ENCODE data around the gene C1orf167. TPM values are rescaled to one million over a fixed set of nuclear protein-coding genes. Genes with fewer than 3 reads are reported as not detected.

The C1orf167 gene
- total and polyA plus RNA-seq, 5 donors from 2014 or later, result 0.61 to 1.3 (median 1.0) TPM; not detected in 2

- Histone ChIP-seq H3K9me3 (ENCODE audit: control insufficient read depth in 2 of 2, low read length in 2 of 2) (no peaks in the 10 kb centered on the region), H3K27me3 (ENCODE audit: control insufficient read depth, insufficient read depth, low read length) (no peaks in the 10 kb centered on the region), H3K27ac (ENCODE audit: insufficient read depth, low read length, poor library complexity, severe bottlenecking) (no peak overlapping the region), H3K4me3 (ENCODE audit: low read depth, low read length) (no peak overlapping the region), H3K36me3 (ENCODE audit: control insufficient read depth, insufficient read depth, low read length) (peaks cover 16% of the 10 kb centered on the region), H3K4me1 (ENCODE audit: control insufficient read depth, insufficient read depth, low read length, poor library complexity, severe bottlenecking) (peaks cover 19% of the 10 kb centered on the region)
- Mint-ChIP-seq H3K27me3 (no peaks in the 10 kb centered on the region), H3K27ac (peak overlapping the region in 2 of 3 donors; percentile 60 to 79), H3K4me1 (peaks cover 5 to 34% (median 23%) of the 10 kb centered on the region in 4 donors), H3K9me3 (no peaks in the 10 kb centered on the region), H3K36me3 (peaks cover 18% of the 10 kb centered on the region), H3K4me3 (no peak overlapping the region)
- ATAC-seq (ENCODE audit: low read depth in 2 of 2) (no peak), DNase-seq (no peak)
Observed at GRCh38 chr1:11746092-11746491, 15.9 kb upstream of the C1orf167 start.

DNA sequence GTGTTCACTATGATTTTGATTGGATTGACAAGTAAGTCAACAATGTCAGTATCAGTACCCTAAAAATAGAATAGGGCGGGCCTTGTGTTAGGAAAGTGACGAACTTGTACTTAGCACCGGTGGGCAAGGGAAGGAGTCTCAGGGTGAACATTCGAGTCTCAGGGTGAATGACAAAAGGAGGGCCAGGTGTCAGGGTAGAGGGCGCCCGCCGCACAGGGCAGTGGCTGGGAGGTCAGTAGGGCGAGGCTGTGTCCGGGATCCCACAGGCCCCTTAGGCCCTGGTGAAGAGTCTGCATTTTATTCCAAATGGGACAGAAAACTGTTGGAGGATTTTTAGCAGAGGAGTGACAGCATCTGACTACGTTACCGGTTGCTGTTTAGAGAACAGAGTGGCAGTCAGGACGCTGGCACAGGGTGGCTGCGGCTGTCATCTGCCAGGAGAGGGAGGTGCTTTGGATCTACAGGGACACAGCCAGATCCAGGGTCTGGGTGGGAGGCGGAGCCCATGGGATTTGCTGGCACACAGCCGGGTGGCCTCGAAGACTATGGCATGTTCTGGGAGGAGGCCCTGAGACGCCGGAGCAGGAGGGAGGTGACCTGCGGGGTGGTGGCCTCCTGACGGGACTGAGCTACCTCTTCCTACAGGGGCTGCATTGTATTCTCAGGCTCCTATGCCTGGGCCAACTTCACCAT lies 15.1 kb upstream of the C1orf167 start:
- Mint-ChIP-seq H3K4me3 (no peak overlapping the region), H3K27me3 (no peaks in the 10 kb centered on the region), H3K4me1 (peaks cover 5 to 25% (median 16%) of the 10 kb centered on the region in 4 donors), H3K27ac (peak overlapping the region in 2 of 3 donors; percentile 5 to 89), H3K36me3 (peaks cover 18% of the 10 kb centered on the region), H3K9me3 (no peaks in the 10 kb centered on the region)
- Histone ChIP-seq H3K4me1 (ENCODE audit: control insufficient read depth, insufficient read depth, low read length, poor library complexity, severe bottlenecking) (peaks cover 10% of the 10 kb centered on the region), H3K4me3 (ENCODE audit: low read depth, low read length) (no peak overlapping the region), H3K27ac (ENCODE audit: insufficient read depth, low read length, poor library complexity, severe bottlenecking) (no peak overlapping the region), H3K36me3 (ENCODE audit: control insufficient read depth, insufficient read depth, low read length) (peaks cover 16% of the 10 kb centered on the region), H3K9me3 (ENCODE audit: control insufficient read depth in 2 of 2, low read length in 2 of 2) (no peaks in the 10 kb centered on the region), H3K27me3 (ENCODE audit: control insufficient read depth, insufficient read depth, low read length) (no peaks in the 10 kb centered on the region)
- no peak for ATAC-seq (ENCODE audit: low read depth in 2 of 2)
- no peak for DNase-seq

DNA sequence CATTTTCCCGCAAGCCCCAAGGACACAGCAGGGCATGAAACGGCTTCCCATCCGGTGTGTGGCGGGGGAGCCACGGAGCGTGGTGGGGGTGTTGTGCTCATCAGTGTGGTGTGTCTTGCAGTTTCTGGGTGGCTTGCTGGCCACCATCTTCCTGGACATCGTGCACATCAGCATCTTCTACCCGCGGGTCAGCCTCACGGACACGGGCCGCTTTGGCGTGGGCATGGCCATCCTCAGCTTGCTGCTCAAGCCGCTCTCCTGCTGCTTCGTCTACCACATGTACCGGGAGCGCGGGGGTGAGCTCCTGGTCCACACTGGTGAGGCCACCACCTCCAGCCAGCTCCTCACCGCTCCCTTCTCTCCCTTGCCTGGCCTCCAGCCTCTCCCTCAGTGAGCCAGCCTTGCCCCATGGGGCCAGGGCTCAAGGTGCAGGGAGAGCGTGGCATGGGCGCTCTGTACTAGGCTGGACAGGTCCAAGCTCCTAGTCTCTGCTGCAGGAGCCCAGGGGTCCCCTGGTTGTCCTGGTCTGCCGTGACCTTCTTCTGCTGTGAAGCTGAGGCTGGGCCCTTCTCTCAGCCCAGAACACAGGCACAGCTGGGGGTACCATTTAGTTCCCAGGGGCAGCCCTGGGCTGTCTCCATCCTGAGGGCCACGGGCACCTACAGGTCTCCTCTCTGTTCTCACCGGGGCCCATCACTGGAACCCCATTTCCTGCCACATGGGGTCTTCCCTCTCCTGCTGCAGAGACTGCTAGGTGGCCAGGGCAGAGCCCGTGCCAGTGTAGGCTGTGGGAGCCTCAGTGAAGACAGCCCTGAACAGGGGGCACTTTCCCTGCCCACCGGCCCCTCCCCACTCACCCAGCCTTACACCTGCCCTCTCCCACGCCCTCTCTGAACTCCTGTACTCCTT lies 13.4 kb upstream of the C1orf167 start:
- Mint-ChIP-seq H3K27me3 (no peaks in the 10 kb centered on the region), H3K4me3 (peak overlapping the region in 1 of 4 donors; percentile 83), H3K9me3 (no peaks in the 10 kb centered on the region), H3K36me3 (peaks cover 18% of the 10 kb centered on the region), H3K4me1 (peaks cover 0 to 15% (median 8%) of the 10 kb centered on the region in 4 donors), H3K27ac (peak overlapping the region in 2 of 3 donors; percentile 14 to 67)
- H3K9me3 ChIP-seq (ENCODE audit: control insufficient read depth in 2 of 2, low read length in 2 of 2), result no peaks in the 10 kb centered on the region
- DNase-seq (peak in 1 of 3 donors; percentile 28), ATAC-seq (ENCODE audit: low read depth in 2 of 2) (no peak)
- peaks cover 16% of the 10 kb centered on the region for H3K36me3 ChIP-seq (ENCODE audit: control insufficient read depth, insufficient read depth, low read length)
- no peaks in the 10 kb centered on the region for H3K27me3 ChIP-seq (ENCODE audit: control insufficient read depth, insufficient read depth, low read length)
- H3K4me3 ChIP-seq (ENCODE audit: low read depth, low read length), result no peak overlapping the region
- no peak overlapping the region for H3K27ac ChIP-seq (ENCODE audit: insufficient read depth, low read length, poor library complexity, severe bottlenecking)
- H3K4me1 ChIP-seq (ENCODE audit: control insufficient read depth, insufficient read depth, low read length, poor library complexity, severe bottlenecking), result peaks cover 6% of the 10 kb centered on the region

- ATAC-seq (ENCODE audit: low read depth in 2 of 2) (peak; percentile 73 to 82), DNase-seq (peak; percentile 30 to 75 (median 46))
- Mint-ChIP-seq H3K9me3 (no peaks in the 10 kb centered on the region), H3K27ac (peak overlapping the region in 2 of 3 donors; percentile 14 to 67), H3K4me3 (peak overlapping the region in 1 of 4 donors; percentile 83), H3K27me3 (no peaks in the 10 kb centered on the region), H3K4me1 (peaks cover 0 to 15% (median 8%) of the 10 kb centered on the region in 4 donors), H3K36me3 (peaks cover 18% of the 10 kb centered on the region)
- no peak overlapping the region for H3K4me3 ChIP-seq (ENCODE audit: low read depth, low read length)
- peaks cover 6% of the 10 kb centered on the region for H3K4me1 ChIP-seq (ENCODE audit: control insufficient read depth, insufficient read depth, low read length, poor library complexity, severe bottlenecking)
- no peak overlapping the region for H3K27ac ChIP-seq (ENCODE audit: insufficient read depth, low read length, poor library complexity, severe bottlenecking)
- H3K27me3 ChIP-seq (ENCODE audit: control insufficient read depth, insufficient read depth, low read length), result no peaks in the 10 kb centered on the region
- no peaks in the 10 kb centered on the region for H3K9me3 ChIP-seq (ENCODE audit: control insufficient read depth in 2 of 2, low read length in 2 of 2)
- H3K36me3 ChIP-seq (ENCODE audit: control insufficient read depth, insufficient read depth, low read length), result peaks cover 16% of the 10 kb centered on the region
Observed at GRCh38 chr1:11749203-11749689, 12.7 kb upstream of the C1orf167 start.

DNA sequence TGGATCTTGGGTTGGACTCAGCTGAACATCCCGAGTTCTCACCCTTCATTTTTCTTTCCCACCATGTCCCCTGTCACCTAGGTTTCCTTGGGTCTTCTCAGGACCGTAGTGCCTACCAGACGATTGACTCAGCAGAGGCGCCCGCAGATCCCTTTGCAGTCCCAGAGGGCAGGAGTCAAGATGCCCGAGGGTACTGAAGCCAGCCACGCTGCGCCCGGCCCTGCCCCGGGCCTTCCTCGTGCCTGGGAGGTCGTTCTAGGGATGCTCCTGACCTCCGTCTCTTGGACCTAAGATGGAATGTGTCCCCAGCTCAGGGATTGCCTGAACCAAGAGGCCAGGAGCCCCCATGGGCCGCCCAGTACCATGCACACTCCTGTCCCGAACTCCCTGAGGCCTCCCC lies 12.0 kb upstream of the C1orf167 start:
- H3K4me3 ChIP-seq (ENCODE audit: low read depth, low read length), result no peak overlapping the region
- H3K36me3 Mint-ChIP-seq, result peaks cover 18% of the 10 kb centered on the region

DNA sequence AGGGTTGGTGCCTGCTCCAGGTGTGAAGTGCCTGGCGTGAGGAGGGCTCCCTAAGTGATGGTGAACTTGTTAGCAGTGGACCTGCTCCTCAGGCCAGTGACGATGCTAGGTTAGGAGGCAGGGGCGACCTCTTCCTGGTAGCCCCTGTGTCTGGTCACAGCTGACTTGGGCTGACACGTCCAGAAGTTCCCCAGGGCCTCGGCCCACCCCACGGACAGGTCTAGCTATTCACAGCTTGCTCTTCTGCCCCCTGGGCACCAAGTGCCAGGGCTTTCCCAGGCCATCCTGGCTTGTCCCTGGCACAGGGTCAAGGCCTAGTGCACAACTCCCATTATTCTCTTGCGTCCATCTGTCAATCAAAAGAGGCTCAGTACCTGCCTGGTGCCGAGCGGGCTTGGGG lies 10.9 kb upstream of the C1orf167 start:
- Histone ChIP-seq H3K4me3 (ENCODE audit: low read depth, low read length) (no peak overlapping the region), H3K36me3 (ENCODE audit: control insufficient read depth, insufficient read depth, low read length) (peaks cover 11% of the 10 kb centered on the region), H3K27me3 (ENCODE audit: control insufficient read depth, insufficient read depth, low read length) (no peaks in the 10 kb centered on the region), H3K27ac (ENCODE audit: insufficient read depth, low read length, poor library complexity, severe bottlenecking) (no peak overlapping the region), H3K4me1 (ENCODE audit: control insufficient read depth, insufficient read depth, low read length, poor library complexity, severe bottlenecking) (peaks cover 6% of the 10 kb centered on the region), H3K9me3 (ENCODE audit: control insufficient read depth in 2 of 2, low read length in 2 of 2) (no peaks in the 10 kb centered on the region)
- Mint-ChIP-seq H3K27ac (no peak overlapping the region), H3K9me3 (no peaks in the 10 kb centered on the region), H3K27me3 (peaks cover 4% of the 10 kb centered on the region), H3K36me3 (peaks cover 13% of the 10 kb centered on the region), H3K4me3 (no peak overlapping the region), H3K4me1 (peaks cover 0 to 11% (median 7%) of the 10 kb centered on the region in 4 donors)
- no peak for DNase-seq
- no peak for ATAC-seq (ENCODE audit: low read depth in 2 of 2)

More for the DNA sequence above, 12.0 kb upstream of the C1orf167 start:
- no peak overlapping the region for H3K27ac ChIP-seq (ENCODE audit: insufficient read depth, low read length, poor library complexity, severe bottlenecking)
- H3K4me1 ChIP-seq (ENCODE audit: control insufficient read depth, insufficient read depth, low read length, poor library complexity, severe bottlenecking), result peaks cover 6% of the 10 kb centered on the region
- peaks cover 0 to 15% (median 7%) of the 10 kb centered on the region in 4 donors for H3K4me1 Mint-ChIP-seq
- H3K9me3 ChIP-seq (ENCODE audit: control insufficient read depth in 2 of 2, low read length in 2 of 2), result no peaks in the 10 kb centered on the region
- no peak for ATAC-seq (ENCODE audit: low read depth in 2 of 2)
- peaks cover 16% of the 10 kb centered on the region for H3K36me3 ChIP-seq (ENCODE audit: control insufficient read depth, insufficient read depth, low read length)
- DNase-seq, result no peak
- no peaks in the 10 kb centered on the region for H3K9me3 Mint-ChIP-seq
- H3K27me3 Mint-ChIP-seq, result peaks cover 4% of the 10 kb centered on the region
- no peak overlapping the region for H3K27ac Mint-ChIP-seq
- no peak overlapping the region for H3K4me3 Mint-ChIP-seq
- no peaks in the 10 kb centered on the region for H3K27me3 ChIP-seq (ENCODE audit: control insufficient read depth, insufficient read depth, low read length)

GRCh38 chr1:11752359-11753088 lies 9.5 kb upstream of the C1orf167 start:
- Mint-ChIP-seq H3K4me1 (peaks cover 0 to 7% (median 6%) of the 10 kb centered on the region in 4 donors), H3K4me3 (no peak overlapping the region), H3K36me3 (peaks cover 4% of the 10 kb centered on the region), H3K9me3 (no peaks in the 10 kb centered on the region), H3K27ac (peak overlapping the region; percentile 36 to 69 (median 58)), H3K27me3 (peaks cover 4% of the 10 kb centered on the region)
- Histone ChIP-seq H3K36me3 (ENCODE audit: control insufficient read depth, insufficient read depth, low read length) (peaks cover 6% of the 10 kb centered on the region), H3K9me3 (ENCODE audit: control insufficient read depth in 2 of 2, low read length in 2 of 2) (no peaks in the 10 kb centered on the region), H3K27ac (ENCODE audit: insufficient read depth, low read length, poor library complexity, severe bottlenecking) (no peak overlapping the region), H3K4me3 (ENCODE audit: low read depth, low read length) (no peak overlapping the region), H3K4me1 (ENCODE audit: control insufficient read depth, insufficient read depth, low read length, poor library complexity, severe bottlenecking) (peaks cover 6% of the 10 kb centered on the region), H3K27me3 (ENCODE audit: control insufficient read depth, insufficient read depth, low read length) (no peaks in the 10 kb centered on the region)
- no peak for ATAC-seq (ENCODE audit: low read depth in 2 of 2)
- DNase-seq, result no peak
